Cardiac muscle cell (in vitro differentiated cells and primary cell): ENCODE data around the gene UFSP2. TPM values are rescaled to one million over a fixed set of nuclear protein-coding genes. Genes with fewer than 3 reads are reported as not detected.

Experiments used
- DNase-seq, 2 donors: peaks; one replicate each; pipeline versions ENCODE4 v3.0.0 to v3.0.0-alpha.2; 2010 to 2017; ENCODE audit warnings: low read depth in 1 of 2, low spot score in 1 of 2
- H3K27ac ChIP-seq: fragments of 200-600 bp; sonication (generic); 2 replicates; pipeline ENCODE4 v1.5.1; 2016
- H3K27me3 ChIP-seq: fragments of 200-600 bp; sonication (generic); 2 replicates; pipeline ENCODE4 v1.6.0; 2016; ENCODE audit warnings: control low read depth
- H3K36me3 ChIP-seq: fragments of 200-600 bp; sonication (generic); 2 replicates; pipeline ENCODE4 v1.5.1; 2016; ENCODE audit warnings: control low read depth
- H3K4me1 ChIP-seq: fragments of 200-600 bp; sonication (generic); 2 replicates; pipeline ENCODE4 v1.8.1; 2017; ENCODE audit warnings: low read depth, mild to moderate bottlenecking, mixed run types
- H3K4me3 ChIP-seq: fragments of 200-600 bp; sonication (generic); 2 replicates; pipeline ENCODE4 v1.5.1; 2016; ENCODE audit warnings: mild to moderate bottlenecking
- H3K9me3 ChIP-seq: fragments of 200-600 bp; sonication (generic); 2 replicates; pipeline ENCODE4 v1.5.1; 2017; ENCODE audit warnings: low read depth, mild to moderate bottlenecking, control low read depth
- polyA plus RNA-seq: library from polyadenylated mRNA; unstranded; fragments of >200 nt; fragmentation: Nextera tagmentation; extraction: Ambion mirVana; gene quantifications from 2 replicates; pipeline ENCODE4 v1.2.1, GENCODE V29; 2016
- total RNA-seq: library from RNA; depleted of rRNA; stranded (reverse); fragments of >200 nt; gene quantifications from 2 replicates; pipeline ENCODE4 v1.2.3, GENCODE V29; 2016
- TF ChIP-seq, protein P1 (sequence below): IDR thresholded peaks from 2 replicates; pipeline ENCODE4 v1.5.1; 2012; ENCODE audit warnings: low read depth, mild to moderate bottlenecking, low read length

Gene UFSP2
- total and polyA plus RNA-seq, 2 experiments from 2014 or later: 28.0 to 50.6 TPM

DNA sequence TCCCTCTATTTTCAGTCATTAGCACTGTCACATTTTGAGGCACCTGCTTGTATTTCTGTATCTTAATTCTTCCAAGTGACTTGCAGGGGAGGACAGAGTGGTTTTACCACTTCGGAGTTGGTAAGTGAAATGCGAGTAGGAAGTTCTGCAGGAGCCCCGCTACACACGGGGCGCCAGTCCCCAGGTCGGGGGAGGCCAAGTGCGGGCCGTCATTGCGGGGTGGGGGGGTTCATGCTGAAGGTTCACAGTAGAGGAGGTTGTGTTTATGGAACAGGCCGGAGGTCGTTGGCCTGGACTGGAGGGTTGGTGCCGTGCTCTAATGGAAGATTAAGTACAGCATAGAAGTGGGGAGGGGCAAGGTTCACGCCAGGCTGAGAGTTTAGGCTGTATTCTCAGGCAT, 74.1 kb downstream of the UFSP2 start:
- TF ChIP-seq, protein P1, sequence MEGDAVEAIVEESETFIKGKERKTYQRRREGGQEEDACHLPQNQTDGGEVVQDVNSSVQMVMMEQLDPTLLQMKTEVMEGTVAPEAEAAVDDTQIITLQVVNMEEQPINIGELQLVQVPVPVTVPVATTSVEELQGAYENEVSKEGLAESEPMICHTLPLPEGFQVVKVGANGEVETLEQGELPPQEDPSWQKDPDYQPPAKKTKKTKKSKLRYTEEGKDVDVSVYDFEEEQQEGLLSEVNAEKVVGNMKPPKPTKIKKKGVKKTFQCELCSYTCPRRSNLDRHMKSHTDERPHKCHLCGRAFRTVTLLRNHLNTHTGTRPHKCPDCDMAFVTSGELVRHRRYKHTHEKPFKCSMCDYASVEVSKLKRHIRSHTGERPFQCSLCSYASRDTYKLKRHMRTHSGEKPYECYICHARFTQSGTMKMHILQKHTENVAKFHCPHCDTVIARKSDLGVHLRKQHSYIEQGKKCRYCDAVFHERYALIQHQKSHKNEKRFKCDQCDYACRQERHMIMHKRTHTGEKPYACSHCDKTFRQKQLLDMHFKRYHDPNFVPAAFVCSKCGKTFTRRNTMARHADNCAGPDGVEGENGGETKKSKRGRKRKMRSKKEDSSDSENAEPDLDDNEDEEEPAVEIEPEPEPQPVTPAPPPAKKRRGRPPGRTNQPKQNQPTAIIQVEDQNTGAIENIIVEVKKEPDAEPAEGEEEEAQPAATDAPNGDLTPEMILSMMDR: no peak
- DNase-seq: no peak
- no peak overlapping the region for H3K4me3 ChIP-seq
- H3K4me1 ChIP-seq: no peaks in the 10 kb centered on the region
- no peaks in the 10 kb centered on the region for H3K9me3 ChIP-seq
- peaks cover 16% of the 10 kb centered on the region for H3K36me3 ChIP-seq
- no peak overlapping the region for H3K27ac ChIP-seq
- H3K27me3 ChIP-seq: no peaks in the 10 kb centered on the region

Other genes with a start within 250 kb of the UFSP2 start
- gene CFAP97, start 222.0 kb downstream of the UFSP2 start, total RNA-seq: 14.1 and 22.2 TPM in 2 replicates
- gene CFAP97, start 222.0 kb downstream of the UFSP2 start, polyA plus RNA-seq: 23.9 and 34.8 TPM in 2 replicates
- gene SNX25, start 216.4 kb downstream of the UFSP2 start, total RNA-seq: 14.8 and 20.9 TPM in 2 replicates
- gene SNX25, start 216.4 kb downstream of the UFSP2 start, polyA plus RNA-seq: 19.7 and 21.7 TPM in 2 replicates
- 0.63 TPM in 2 replicates for gene LRP2BP, start 30.0 kb downstream of the UFSP2 start, total RNA-seq
- 1.0 and 2.7 TPM in 2 replicates for gene LRP2BP, start 30.0 kb downstream of the UFSP2 start, polyA plus RNA-seq
- 3.8 and 27.8 TPM in 2 replicates for gene ANKRD37, start 29.1 kb downstream of the UFSP2 start, total RNA-seq
- gene ANKRD37, start 29.1 kb downstream of the UFSP2 start, polyA plus RNA-seq: 15.8 and 18.1 TPM in 2 replicates
- gene CCDC110, start 45.8 kb upstream of the UFSP2 start, total RNA-seq: 0.42 and 3.1 TPM in 2 replicates
- 1.8 TPM in 1 of 2 replicates, not detected in the other for gene CCDC110, start 45.8 kb upstream of the UFSP2 start, polyA plus RNA-seq
- 35.2 and 43.2 TPM in 2 replicates for gene PDLIM3, start 109.5 kb upstream of the UFSP2 start, total RNA-seq
- 23.6 and 29.1 TPM in 2 replicates for gene PDLIM3, start 109.5 kb upstream of the UFSP2 start, polyA plus RNA-seq